Activated naive CD4-positive, alpha-beta T cell treated with anti-CD3 and anti-CD28 coated beads, Interleukin-2, amount 10 ng/mL, durations not matched to agents 7 days and 5 days (primary cell): Measurements from ENCODE around the gene PRSS56.

ENCODE experiments used
- CTCF ChIA-PET: fragments of 350-600 bp; sonication (Branson Sonifier 250); formaldehyde crosslinking; loops from one replicate; lab custom pipeline; 2021; ENCODE audit warnings: antibody characterized with exemption; lab: Charles Lee
- DNase-seq: peaks from one replicate; pipeline ENCODE4 v3.0.0-alpha.2; 2020
- H3K27ac Mint-ChIP-seq: one replicate; pipeline ENCODE4 v1.8.0; 2021; ENCODE audit warnings: mild to moderate bottlenecking, moderate library complexity, mixed read lengths
- H3K27me3 Mint-ChIP-seq: one replicate; pipeline ENCODE4 v1.8.0; 2021; ENCODE audit warnings: mild to moderate bottlenecking, mixed read lengths
- H3K36me3 Mint-ChIP-seq: one replicate; pipeline ENCODE4 v1.8.0; 2021; ENCODE audit warnings: mixed read lengths
- H3K4me1 Mint-ChIP-seq: one replicate; pipeline ENCODE4 v1.8.0; 2021; ENCODE audit warnings: mixed read lengths
- H3K4me3 Mint-ChIP-seq: one replicate; pipeline ENCODE4 v1.8.0; 2021; ENCODE audit warnings: mild to moderate bottlenecking, moderate library complexity, mixed read lengths
- H3K9me3 Mint-ChIP-seq: one replicate; pipeline ENCODE4 v1.8.0; 2021; ENCODE audit warnings: mixed read lengths

PRSS56 gene

GRCh38 chr2:232519581-232520438 lies at the start of gene PRSS56:
PRSS56 (plus strand) TSS chr2:232520388; CDS start chr2:232520599, 211 bp downstream.
- H3K9me3 Mint-ChIP-seq, result no peaks in the 10 kb centered on the region
- peaks cover 10% of the 10 kb centered on the region for H3K4me1 Mint-ChIP-seq
- peaks cover 75% of the 10 kb centered on the region for H3K27me3 Mint-ChIP-seq
- no peak within 1 kb of the TSS for H3K27ac Mint-ChIP-seq
- no peaks in the 10 kb centered on the region for H3K36me3 Mint-ChIP-seq
- H3K4me3 Mint-ChIP-seq, result no peak within 1 kb of the TSS
- CTCF ChIA-PET, result interaction anchor here (1.1 to 3.6 kb wide), 3 partner anchors 73 to 80 kb away, joined by 4 to 14 read pairs (median 6); no protein-coding TSS in a partner anchor
- no peak for DNase-seq

DNA sequence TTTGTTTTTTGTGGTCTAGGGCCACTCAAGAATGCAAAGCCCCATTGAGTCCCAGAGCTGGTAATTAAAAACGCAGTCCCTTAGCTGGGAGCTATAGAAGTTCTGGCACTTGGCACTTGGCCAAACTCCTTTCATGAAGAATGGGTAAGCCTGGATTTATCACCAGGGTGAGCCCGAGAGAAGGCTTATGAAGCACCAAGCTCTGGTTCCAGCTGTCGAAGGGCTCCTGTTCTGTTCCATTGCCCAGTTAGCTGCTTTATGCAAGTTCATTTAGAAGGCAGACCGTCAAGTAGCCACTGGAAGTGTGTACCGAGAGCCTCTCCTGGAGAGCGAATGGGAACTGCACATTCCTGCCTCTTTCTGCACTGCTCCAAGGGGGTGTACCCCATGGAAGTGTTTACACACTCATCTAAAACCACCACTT lies 46.7 kb upstream of the PRSS56 start:
- CTCF ChIA-PET, result interaction anchor here (1.0 kb wide), 1 partner anchor 9 kb away, joined by 3 read pairs; no protein-coding TSS in a partner anchor
- no peaks in the 10 kb centered on the region for H3K4me1 Mint-ChIP-seq
- peaks cover 62% of the 10 kb centered on the region for H3K27me3 Mint-ChIP-seq
- no peak overlapping the region for H3K4me3 Mint-ChIP-seq
- no peaks in the 10 kb centered on the region for H3K36me3 Mint-ChIP-seq
- DNase-seq, result peak; percentile 11
- no peaks in the 10 kb centered on the region for H3K9me3 Mint-ChIP-seq
- H3K27ac Mint-ChIP-seq, result no peak overlapping the region

GRCh38 chr2:232476045-232476444 lies 44.1 kb upstream of the PRSS56 start:
- H3K9me3 Mint-ChIP-seq, result no peaks in the 10 kb centered on the region
- no peaks in the 10 kb centered on the region for H3K36me3 Mint-ChIP-seq
- H3K27me3 Mint-ChIP-seq, result peaks cover 49% of the 10 kb centered on the region
- no peak overlapping the region for H3K4me3 Mint-ChIP-seq
- no peak overlapping the region for H3K27ac Mint-ChIP-seq
- CTCF ChIA-PET, result no interaction called here
- H3K4me1 Mint-ChIP-seq, result no peaks in the 10 kb centered on the region
- peak; percentile 5 for DNase-seq

DNA sequence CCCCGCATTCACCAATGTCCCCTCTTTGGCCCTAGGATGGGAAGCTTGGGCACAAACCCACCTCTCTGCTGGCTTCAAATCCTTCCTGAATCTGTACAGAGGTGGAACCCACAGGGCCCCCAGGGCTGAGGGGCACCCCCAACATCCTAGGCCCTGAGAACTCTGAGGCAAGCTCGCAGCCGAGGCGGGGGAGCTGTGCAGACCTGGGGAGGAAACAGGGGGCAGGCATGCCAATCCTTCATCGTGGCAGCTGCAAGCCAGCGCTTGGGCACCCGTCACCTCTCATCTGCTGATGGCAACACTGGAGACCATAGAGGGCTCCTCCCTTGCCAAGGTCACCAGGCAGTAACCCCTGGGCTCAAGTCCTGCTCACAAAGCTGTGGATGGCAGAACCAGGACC lies 43.4 kb upstream of the PRSS56 start:
- peak; percentile 13 for DNase-seq
- CTCF ChIA-PET, result interaction anchor here (0.6 kb wide), 1 partner anchor 1492 kb away, joined by 3 read pairs; no protein-coding TSS in a partner anchor
- H3K9me3 Mint-ChIP-seq, result no peaks in the 10 kb centered on the region
- no peak overlapping the region for H3K27ac Mint-ChIP-seq
- H3K27me3 Mint-ChIP-seq, result peaks cover 48% of the 10 kb centered on the region
- no peaks in the 10 kb centered on the region for H3K4me1 Mint-ChIP-seq
- no peak overlapping the region for H3K4me3 Mint-ChIP-seq
- H3K36me3 Mint-ChIP-seq, result no peaks in the 10 kb centered on the region

GRCh38 chr2:232477751-232478510 lies 42.3 kb upstream of the PRSS56 start:
- Mint-ChIP-seq H3K9me3 (no peaks in the 10 kb centered on the region), H3K4me1 (no peaks in the 10 kb centered on the region), H3K36me3 (no peaks in the 10 kb centered on the region), H3K27me3 (peaks cover 46% of the 10 kb centered on the region), H3K27ac (no peak overlapping the region), H3K4me3 (no peak overlapping the region)
- CTCF ChIA-PET, result interaction anchor here (0.7 kb wide), 1 partner anchor 96 kb away, joined by 3 read pairs; no protein-coding TSS in a partner anchor
- DNase-seq, result peak; percentile 9

DNA sequence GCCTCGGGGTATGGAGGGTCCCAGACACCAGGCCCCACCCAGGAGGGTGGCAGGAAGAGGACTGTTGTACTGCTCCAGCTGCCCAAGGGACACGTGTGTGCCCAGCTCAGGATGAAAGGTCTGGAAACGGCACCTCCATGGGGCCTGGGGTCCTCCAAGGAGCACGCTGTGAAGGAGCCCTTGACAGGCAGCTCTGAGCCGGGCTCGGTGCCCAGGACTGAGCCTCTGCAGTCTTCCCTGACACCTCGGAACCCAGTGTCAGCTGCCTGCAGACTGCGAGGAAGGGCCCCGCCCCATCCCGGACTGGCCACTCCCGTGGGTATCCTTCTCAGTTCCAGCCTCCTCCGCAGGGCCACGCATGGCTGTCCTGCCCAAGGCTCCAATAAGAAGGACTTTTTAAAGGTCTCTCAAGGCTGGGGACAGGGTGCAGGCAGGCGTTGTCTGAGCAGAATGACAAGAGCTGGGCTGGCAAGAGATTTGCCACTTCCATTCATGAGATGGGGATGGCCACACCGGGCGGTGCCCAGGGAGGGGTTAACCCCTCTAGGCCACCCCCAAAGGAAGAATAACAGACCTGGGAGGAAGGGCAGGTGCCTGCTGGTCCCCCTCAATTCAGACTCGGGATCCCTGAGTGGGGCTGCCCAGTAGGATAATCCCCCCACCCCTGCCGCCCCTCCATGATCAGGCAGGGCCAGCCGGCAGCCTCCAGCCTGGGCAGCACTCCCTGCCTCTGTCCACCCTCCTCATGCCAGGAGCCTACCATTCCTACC lies 41.4 kb upstream of the PRSS56 start:
- Mint-ChIP-seq H3K4me3 (no peak overlapping the region), H3K4me1 (no peaks in the 10 kb centered on the region), H3K36me3 (no peaks in the 10 kb centered on the region), H3K27me3 (peaks cover 45% of the 10 kb centered on the region), H3K27ac (no peak overlapping the region), H3K9me3 (no peaks in the 10 kb centered on the region)
- CTCF ChIA-PET, result no interaction called here
- peak; percentile 8 for DNase-seq

GRCh38 chr2:232479341-232480200 lies 40.6 kb upstream of the PRSS56 start:
- Mint-ChIP-seq H3K4me1 (no peaks in the 10 kb centered on the region), H3K9me3 (no peaks in the 10 kb centered on the region), H3K4me3 (no peak overlapping the region), H3K36me3 (no peaks in the 10 kb centered on the region), H3K27me3 (peaks cover 45% of the 10 kb centered on the region), H3K27ac (no peak overlapping the region)
- DNase-seq, result peak; percentile 2
- CTCF ChIA-PET, result no interaction called here

GRCh38 chr2:232480201-232481190 lies 39.7 kb upstream of the PRSS56 start:
- CTCF ChIA-PET, result no interaction called here
- Mint-ChIP-seq H3K4me1 (peaks cover 6% of the 10 kb centered on the region), H3K9me3 (no peaks in the 10 kb centered on the region), H3K36me3 (no peaks in the 10 kb centered on the region), H3K27ac (no peak overlapping the region), H3K27me3 (peaks cover 45% of the 10 kb centered on the region), H3K4me3 (no peak overlapping the region)
- DNase-seq, result peak; percentile 13

DNA sequence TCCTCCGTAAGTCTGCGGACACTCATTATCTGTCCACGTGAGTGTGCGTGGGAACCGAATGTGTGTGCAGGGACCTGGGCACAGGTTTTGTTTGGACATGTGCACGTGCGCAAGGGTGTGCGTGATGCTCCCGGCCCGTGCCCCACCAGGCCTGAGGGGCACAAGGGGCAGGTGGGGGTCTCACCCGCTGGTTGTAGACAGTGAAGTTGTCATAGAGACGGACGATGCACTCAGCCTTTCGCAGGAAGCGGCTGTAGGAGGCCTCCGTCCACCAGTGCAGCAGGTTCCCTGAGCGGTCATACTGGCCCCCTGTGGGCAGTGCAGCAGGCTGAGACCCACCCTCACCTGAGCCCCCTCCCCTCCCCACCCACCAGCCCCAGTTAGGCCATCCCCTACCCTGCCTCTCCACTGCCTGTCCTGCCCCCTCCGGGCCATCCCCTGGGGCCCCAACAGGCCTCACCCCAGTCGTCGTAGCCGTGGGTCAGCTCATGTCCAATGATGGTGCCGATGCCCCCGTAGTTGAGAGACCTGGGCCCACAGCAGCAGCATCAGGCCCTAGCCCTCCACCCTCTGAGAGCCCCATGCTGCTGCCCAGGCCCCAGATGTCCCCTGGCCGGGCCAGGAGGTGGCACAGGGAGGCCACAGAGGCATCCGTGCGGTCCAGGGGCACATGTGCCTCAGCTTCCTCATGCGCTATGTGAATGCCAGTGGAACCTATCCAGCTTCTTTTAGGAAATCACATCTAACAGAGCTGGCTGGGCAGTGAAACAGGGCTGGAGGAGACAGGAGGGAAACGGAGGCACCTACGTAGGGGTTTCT lies 38.7 kb upstream of the PRSS56 start:
- CTCF ChIA-PET, result interaction anchor here (0.6 kb wide), 1 partner anchor 116 kb away, joined by 3 read pairs; no protein-coding TSS in a partner anchor
- H3K9me3 Mint-ChIP-seq, result no peaks in the 10 kb centered on the region
- no peaks in the 10 kb centered on the region for H3K36me3 Mint-ChIP-seq
- H3K27ac Mint-ChIP-seq, result no peak overlapping the region
- H3K4me1 Mint-ChIP-seq, result peaks cover 6% of the 10 kb centered on the region
- DNase-seq, result peak; percentile 17
- no peak overlapping the region for H3K4me3 Mint-ChIP-seq
- H3K27me3 Mint-ChIP-seq, result peaks cover 49% of the 10 kb centered on the region

GRCh38 chr2:232482301-232483238 lies 37.6 kb upstream of the PRSS56 start:
- Mint-ChIP-seq H3K9me3 (no peaks in the 10 kb centered on the region), H3K27me3 (peaks cover 55% of the 10 kb centered on the region), H3K27ac (no peak overlapping the region), H3K4me3 (no peak overlapping the region), H3K36me3 (no peaks in the 10 kb centered on the region), H3K4me1 (peaks cover 9% of the 10 kb centered on the region)
- CTCF ChIA-PET, result interaction anchor here (0.6 kb wide), 1 partner anchor 117 kb away, joined by 3 read pairs; no protein-coding TSS in a partner anchor
- DNase-seq, result no peak
